Endothelial cell of umbilical vein (primary cell): Measurements from ENCODE around the gene HOXA1. TPM values are rescaled to one million over a fixed set of nuclear protein-coding genes. Genes with fewer than 3 reads are reported as not detected.

ENCODE experiments used
- BruUV-seq: library from RNA; stranded (reverse); fragments of 400-500 nt; replicated peaks from 2 replicates; lab custom pipeline; 2021; lab: Mats Ljungman, UMichigan
- CTCF ChIA-PET: fragments of 300-600, 350-600 bp; sonication (Branson Sonifier 250); formaldehyde crosslinking; loops from one replicate; lab custom pipeline; 2021; ENCODE audit warnings: antibody characterized with exemption, inconsistent platforms; lab: Charles Lee
- POLR2A ChIA-PET: fragments of 300-600, 350-600 bp; sonication (Branson Sonifier 250); formaldehyde crosslinking; loops from one replicate; lab custom pipeline; 2021; ENCODE audit warnings: antibody characterized with exemption, inconsistent platforms; lab: Charles Lee
- DNase-seq: peaks from one replicate; pipeline ENCODE4 v3.0.0-alpha.2; 2011; ENCODE audit warnings: low read depth, low spot score
- FAIRE-seq: peaks from 2 replicates; lab custom pipeline; 2011; peaks lifted over from hg19 to GRCh38; lab: Jason Lieb, UNC
- H2AFZ ChIP-seq: 2 replicates; pipeline ENCODE4 v1.6.0; 2012; ENCODE audit warnings: low read depth, low read length, control low read depth, inconsistent platforms
- H3K27ac ChIP-seq: 2 replicates; pipeline ENCODE4 v1.5.1; 2011; ENCODE audit warnings: low read depth, mild to moderate bottlenecking, control low read depth, low read length, moderate library complexity; ENCODE audit not compliant: insufficient read depth
- H3K27me3 ChIP-seq, 2 experiments: 2 replicates each; pipeline versions ENCODE4 v1.6.0 to v1.6.1; 2011; ENCODE audit warnings: low read length in 2 of 2, mixed read lengths in 1 of 2; ENCODE audit not compliant: control insufficient read depth in 2 of 2, insufficient read depth in 2 of 2
- H3K36me3 ChIP-seq, 2 experiments: 2 replicates in 1 of 2; 3 replicates in 1 of 2; pipeline ENCODE4 v1.5.1; 2011; ENCODE audit warnings: low read length in 2 of 2, mild to moderate bottlenecking in 1 of 2, moderate library complexity in 1 of 2; ENCODE audit not compliant: control insufficient read depth in 2 of 2, insufficient read depth in 2 of 2; ENCODE audit errors: extremely low read depth in 1 of 2
- H3K4me1 ChIP-seq: 3 replicates; pipeline ENCODE4 v1.5.1; 2011; ENCODE audit warnings: mild to moderate bottlenecking, low read length; ENCODE audit not compliant: control insufficient read depth, insufficient read depth; ENCODE audit errors: extremely low read depth
- H3K4me2 ChIP-seq: 2 replicates; pipeline ENCODE4 v1.6.1; 2011; ENCODE audit warnings: low read length, control low read depth, mixed read lengths; ENCODE audit not compliant: insufficient read depth
- H3K4me3 ChIP-seq, 3 experiments: fragments of 200-600 bp in 1 of 3; sonication (generic), shearing (Covaris generic) in 1 of 3; replicated peaks in 1 of 3; 2 replicates each; pipeline ENCODE4 v1.5.1; 2011 to 2016; ENCODE audit warnings: control low read depth in 3 of 3, low read length in 3 of 3, mild to moderate bottlenecking in 2 of 3, inconsistent platforms in 1 of 3, low read depth in 1 of 3, moderate library complexity in 1 of 3; ENCODE audit not compliant: insufficient read depth in 1 of 3
- H3K79me2 ChIP-seq: 2 replicates; pipeline ENCODE4 v1.6.0; 2012; ENCODE audit warnings: low read length, inconsistent platforms; ENCODE audit not compliant: control insufficient read depth, insufficient read depth
- H3K9ac ChIP-seq: replicated peaks from 2 replicates; pipeline ENCODE3; 2011; ENCODE audit warnings: low read length, control low read depth; ENCODE audit not compliant: insufficient read depth; ENCODE audit errors: extremely low read depth
- H3K9me1 ChIP-seq: replicated peaks from 3 replicates; pipeline ENCODE4 v1.6.0; 2011; ENCODE audit warnings: mild to moderate bottlenecking, low read length; ENCODE audit not compliant: control insufficient read depth, insufficient read depth; ENCODE audit errors: extremely low read depth
- H3K9me3 ChIP-seq: replicated peaks from 2 replicates; pipeline ENCODE4 v1.5.1; 2012; ENCODE audit warnings: low read length, inconsistent platforms; ENCODE audit not compliant: control insufficient read depth, insufficient read depth
- H4K20me1 ChIP-seq: replicated peaks from 2 replicates; pipeline ENCODE3; 2011; ENCODE audit warnings: mild to moderate bottlenecking, low read length; ENCODE audit not compliant: control insufficient read depth, insufficient read depth; ENCODE audit errors: extremely low read depth
- CTCF ChIP-seq, 2 donors: IDR thresholded peaks; 1 replicate in 1 of 2; 2 replicates in 1 of 2; pipeline ENCODE4 v1.5.1; 2011; ENCODE audit warnings: low read length in 2 of 2, mild to moderate bottlenecking in 2 of 2, moderate library complexity in 2 of 2, control low read depth in 1 of 2, inconsistent platforms in 1 of 2, low read depth in 1 of 2; ENCODE audit not compliant: insufficient read depth in 1 of 2; ENCODE audit errors: extremely low read depth in 1 of 2
- EZH2 ChIP-seq: IDR thresholded peaks from 2 replicates; pipeline ENCODE4 v1.6.1; 2012; ENCODE audit warnings: borderline replicate concordance, low read depth, mild to moderate bottlenecking, moderate library complexity, low read length, inconsistent platforms; ENCODE audit not compliant: severe bottlenecking
- FOS ChIP-seq: IDR thresholded peaks from 2 replicates; pipeline ENCODE4 v1.6.1; 2011; ENCODE audit warnings: mild to moderate bottlenecking, low read length, moderate library complexity, borderline replicate concordance; ENCODE audit not compliant: insufficient read depth
- GATA2 ChIP-seq: IDR thresholded peaks from 2 replicates; pipeline ENCODE4 v1.7.0; 2011; ENCODE audit warnings: low read depth, mild to moderate bottlenecking, moderate library complexity, mixed read lengths, low read length; ENCODE audit not compliant: insufficient read length, insufficient read depth
- JUN ChIP-seq: IDR thresholded peaks from 2 replicates; pipeline ENCODE4 v1.6.1; 2011; ENCODE audit warnings: borderline replicate concordance, low read depth; ENCODE audit not compliant: insufficient read length, insufficient read depth
- MYC ChIP-seq: IDR thresholded peaks from one replicate; pipeline ENCODE4 v1.6.1; 2011; ENCODE audit warnings: mild to moderate bottlenecking, low read depth, low read length
- POLR2A ChIP-seq: IDR thresholded peaks from 2 replicates; pipeline ENCODE4 v1.6.1; 2012; ENCODE audit warnings: low read depth, mild to moderate bottlenecking, control low read depth, low read length
- POLR2AphosphoS5 ChIP-seq: IDR thresholded peaks from 2 replicates; pipeline ENCODE4 v1.6.1; 2012; ENCODE audit warnings: low read depth, mild to moderate bottlenecking, control low read depth, low read length, moderate library complexity; ENCODE audit not compliant: insufficient read depth
- dilution Hi-C: fragments of 300-500 bp; cut with MboI; formaldehyde crosslinking; loops from one replicate; pipeline ENCODE4 v1.15.0; 2019; ENCODE audit warnings: low sequenced_read_pairs; ENCODE audit not compliant: extremely low pct_ligation_motif_present
- intact Hi-C: fragments of 100-400 bp; cut with micrococcal nuclease; formaldehyde crosslinking; loops from one replicate; pipeline ENCODE4 v1.10.0; 2022
- polyA plus RNA-seq, 4 experiments: library from polyadenylated mRNA; depleted of rRNA in 3 of 4; stranded (reverse) in 3 of 4; unstranded in 1 of 4; fragments of >200 nt; gene quantifications; 2 replicates each; pipeline versions ENCODE4 v1.2.1 to v1.2.3, GENCODE V29; 2011 to 2012; ENCODE audit warnings: missing spikeins in 1 of 4
- total RNA-seq: library from RNA; stranded (reverse); gene quantifications from 2 replicates; pipeline ENCODE4 v1.2.3, GENCODE V29; 2021
- TF ChIP-seq, protein P1 (sequence below): IDR thresholded peaks from 2 replicates; pipeline ENCODE4 v1.6.1; 2011; ENCODE audit not compliant: insufficient read depth, insufficient read length

The HOXA1 gene
- total and polyA plus RNA-seq, 2 donors (not counting 3 experiments of a cell fraction or from before 2014, with no cell fraction given), result 1.2 to 2.4 TPM

GRCh38 chr7:27125986-27126394, 30.2 kb upstream of the HOXA1 start:
- H3K79me2 ChIP-seq, result peaks cover 62% of the 10 kb centered on the region
- intact Hi-C loops, result no loop called here
- dilution Hi-C loops, result no loop called here
- FAIRE-seq (no peak), DNase-seq (no peak)
- POLR2A ChIA-PET, result no interaction called here
- H3K9me3 ChIP-seq, result no peaks in the 10 kb centered on the region
- H3K4me2 ChIP-seq, result no peak overlapping the region
- BruUV-seq, result no TSS peak
- H3K36me3 ChIP-seq, result peaks cover 0 to 11% of the 10 kb centered on the region in 2 experiments
- no peak overlapping the region for H2AFZ ChIP-seq
- TF ChIP-seq EZH2 (no peak), JUN (no peak), GATA2 (no peak), MYC (no peak)
- H3K27me3 ChIP-seq, result no peaks in the 10 kb centered on the region
- peaks cover 66% of the 10 kb centered on the region for H3K4me1 ChIP-seq
- H3K27ac ChIP-seq, result no peak overlapping the region
- no peak overlapping the region for H3K9ac ChIP-seq
- CTCF ChIA-PET, result interaction anchor here (0.8 kb wide), 1 partner anchor 10 kb away, joined by 4 read pairs; no protein-coding TSS in a partner anchor
- no peaks in the 10 kb centered on the region for H4K20me1 ChIP-seq
- no peak overlapping the region for H3K4me3 ChIP-seq
- H3K9me1 ChIP-seq, result no peaks in the 10 kb centered on the region

DNA sequence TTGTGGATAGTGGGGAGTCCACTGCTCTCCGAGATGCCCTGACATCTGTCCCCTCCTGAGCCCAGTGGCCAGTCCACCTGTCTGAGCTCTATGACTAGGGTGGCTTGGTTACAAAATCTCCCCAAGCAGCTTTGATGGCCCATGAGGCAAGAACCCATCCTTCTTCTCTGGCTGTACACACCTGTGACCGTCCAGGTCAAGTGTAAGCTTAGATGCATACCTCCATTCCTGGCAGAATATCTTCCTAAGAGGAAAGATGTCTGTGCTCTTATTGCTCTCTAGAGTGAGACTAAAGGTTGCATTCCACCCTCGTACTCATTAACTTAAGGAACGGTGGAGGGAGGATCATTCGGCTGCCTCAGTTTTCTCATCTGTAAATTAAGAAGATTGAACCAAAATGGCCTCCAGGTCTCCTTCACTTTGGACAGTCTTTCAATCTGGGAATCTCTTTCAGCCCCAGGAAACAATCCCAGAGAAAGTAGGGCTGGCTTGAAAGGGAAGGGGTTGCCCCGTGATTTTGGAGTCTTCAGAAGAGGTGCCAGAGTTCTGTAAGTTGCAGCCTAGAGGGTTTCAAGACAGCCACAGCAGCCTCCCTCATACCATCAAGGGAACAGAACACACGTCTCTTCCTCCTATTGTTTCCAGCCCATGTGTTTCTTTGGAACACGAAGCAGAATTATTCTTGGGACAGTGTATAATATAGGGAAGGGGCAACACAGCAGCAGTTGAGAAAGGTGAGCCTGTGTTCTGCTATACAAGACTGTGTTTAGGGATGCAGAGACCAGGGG, 29.3 kb upstream of the HOXA1 start:
- H3K4me2 ChIP-seq, result peak overlapping the region; percentile 8
- H2AFZ ChIP-seq, result no peak overlapping the region
- H3K79me2 ChIP-seq, result peaks cover 67% of the 10 kb centered on the region
- POLR2A ChIA-PET, result interaction anchor here (0.5 to 0.8 kb wide), 2 partner anchors 54 to 933 kb away, joined by 3 to 6 read pairs; no protein-coding TSS in a partner anchor
- TF ChIP-seq FOS, result no peak
- TF ChIP-seq POLR2AphosphoS5, result no peak
- TF ChIP-seq EZH2, result no peak
- TF ChIP-seq JUN, result no peak
- no peak for TF ChIP-seq MYC
- TF ChIP-seq, protein P1, sequence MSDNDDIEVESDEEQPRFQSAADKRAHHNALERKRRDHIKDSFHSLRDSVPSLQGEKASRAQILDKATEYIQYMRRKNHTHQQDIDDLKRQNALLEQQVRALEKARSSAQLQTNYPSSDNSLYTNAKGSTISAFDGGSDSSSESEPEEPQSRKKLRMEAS, result no peak
- no peak for TF ChIP-seq CTCF (IDR thresholded peaks at IDR 0.05; ENCODE audit: extremely low read depth in 1 of 2, insufficient read depth in 1 of 2, low read depth in 1 of 2, low read length in 2 of 2)
- no peak for TF ChIP-seq POLR2A
- no peak for TF ChIP-seq GATA2
- H3K9ac ChIP-seq, result no peak overlapping the region
- no peaks in the 10 kb centered on the region for H4K20me1 ChIP-seq
- CTCF ChIA-PET, result interaction anchor here (0.9 to 1.4 kb wide), 2 partner anchors 10 to 28 kb away, joined by 3 read pairs; no protein-coding TSS in a partner anchor
- H3K36me3 ChIP-seq, result peaks cover 0 to 11% of the 10 kb centered on the region in 2 experiments
- no peak overlapping the region for H3K4me3 ChIP-seq
- peak; percentile 60 for DNase-seq
- BruUV-seq, result no TSS peak
- H3K27me3 ChIP-seq, result no peaks in the 10 kb centered on the region
- FAIRE-seq, result peak; percentile 69
- intact Hi-C loops, result loop anchor here (1.0 kb wide), 1 partner anchor 10 kb away; no protein-coding TSS in a partner anchor
- H3K9me3 ChIP-seq, result no peaks in the 10 kb centered on the region
- peaks cover 73% of the 10 kb centered on the region for H3K4me1 ChIP-seq
- dilution Hi-C loops, result no loop called here
- no peaks in the 10 kb centered on the region for H3K9me1 ChIP-seq
- peak overlapping the region; percentile 96 for H3K27ac ChIP-seq
